IMR-90 (cell line): Measurements from ENCODE around the gene MPC2. TPM values are rescaled to one million over a fixed set of nuclear protein-coding genes. Genes with fewer than 3 reads are reported as not detected.

ENCODE experiments used
- ATAC-seq: fragments of 200-7000 bp; cut with Tn5 transposase; 2 replicates; pipeline ENCODE4 v1.9.1; 2020; ENCODE audit warnings: low read depth, mild to moderate bottlenecking, moderate library complexity
- BruUV-seq: library from RNA; stranded (reverse); fragments of 400-500 nt; replicated peaks from 2 replicates; lab custom pipeline; 2021; lab: Mats Ljungman, UMichigan
- CTCF ChIA-PET: fragments of 300-600 bp; formaldehyde crosslinking; extraction: SDS; loops from one replicate; lab custom pipeline; 2021; ENCODE audit warnings: antibody characterized with exemption; lab: Yijun Ruan, JAX
- POLR2A ChIA-PET: fragments of 300-600 bp; sonication (Branson Sonifier 250); formaldehyde crosslinking; loops from one replicate; lab custom pipeline; 2022; ENCODE audit warnings: antibody characterized with exemption; ENCODE audit not compliant: unreplicated experiment; lab: Charles Lee
- DNase-seq: peaks from one replicate; pipeline ENCODE4 v3.0.0; 2013
- H2AFZ ChIP-seq: replicated peaks from 2 replicates; pipeline ENCODE3; 2013; ENCODE audit warnings: low read length, mild to moderate bottlenecking; ENCODE audit not compliant: poor library complexity
- H2AK5ac ChIP-seq: 2 replicates; pipeline ENCODE4 v1.6.1; 2013; ENCODE audit warnings: low read depth, low read length, inconsistent platforms
- H2AK9ac ChIP-seq: replicated peaks from 2 replicates; pipeline ENCODE3; 2013; ENCODE audit warnings: mild to moderate bottlenecking, low read depth, low read length, moderate library complexity; ENCODE audit not compliant: poor library complexity
- H2BK120ac ChIP-seq: 2 replicates; pipeline ENCODE4 v1.6.1; 2013; ENCODE audit warnings: low read depth, low read length, inconsistent platforms
- H2BK15ac ChIP-seq: 3 replicates; pipeline ENCODE4 v1.6.1; 2013; ENCODE audit warnings: low read depth, low read length, inconsistent platforms
- H2BK20ac ChIP-seq: 2 replicates; pipeline ENCODE4 v1.6.1; 2013; ENCODE audit warnings: low read depth, mild to moderate bottlenecking, inconsistent platforms, low read length, moderate library complexity
- H2BK5ac ChIP-seq: 2 replicates; pipeline ENCODE4 v1.6.1; 2013; ENCODE audit warnings: mild to moderate bottlenecking, low read depth, low read length, inconsistent platforms; ENCODE audit not compliant: poor library complexity, severe bottlenecking
- H3K14ac ChIP-seq: replicated peaks from 2 replicates; pipeline ENCODE4 v1.6.1; 2013; ENCODE audit warnings: low read depth, low read length, inconsistent platforms
- H3K18ac ChIP-seq: 2 replicates; pipeline ENCODE4 v1.6.1; 2013; ENCODE audit warnings: low read depth, low read length, control low read depth
- H3K23ac ChIP-seq: 2 replicates; pipeline ENCODE4 v1.6.1; 2013; ENCODE audit warnings: low read depth, low read length, inconsistent platforms
- H3K27ac ChIP-seq: 2 replicates; pipeline ENCODE4 v1.5.1; 2013; ENCODE audit warnings: mild to moderate bottlenecking, control low read depth, low read length; ENCODE audit not compliant: insufficient read depth
- H3K27me3 ChIP-seq: 2 replicates; pipeline ENCODE4 v1.6.1; 2013; ENCODE audit warnings: low read length; ENCODE audit not compliant: control insufficient read depth, insufficient read depth
- H3K36me3 ChIP-seq: 2 replicates; pipeline ENCODE4 v1.6.1; 2013; ENCODE audit warnings: low read length, mixed read lengths; ENCODE audit not compliant: control insufficient read depth, insufficient read depth
- H3K4ac ChIP-seq: 2 replicates; pipeline ENCODE4 v1.6.1; 2013; ENCODE audit warnings: low read depth, low read length, inconsistent platforms
- H3K4me1 ChIP-seq: 2 replicates; pipeline ENCODE4 v1.6.1; 2013; ENCODE audit warnings: low read length, mixed read lengths; ENCODE audit not compliant: control insufficient read depth, insufficient read depth
- H3K4me2 ChIP-seq: 2 replicates; pipeline ENCODE4 v1.6.1; 2013; ENCODE audit warnings: low read depth, mild to moderate bottlenecking, control low read depth, low read length, moderate library complexity
- H3K4me3 ChIP-seq: 2 replicates; pipeline ENCODE4 v1.5.1; 2013; ENCODE audit warnings: low read depth, mild to moderate bottlenecking, control low read depth, low read length, moderate library complexity; ENCODE audit not compliant: insufficient read depth
- H3K56ac ChIP-seq: 2 replicates; pipeline ENCODE4 v1.6.1; 2013; ENCODE audit warnings: low read length, inconsistent platforms; ENCODE audit not compliant: insufficient read depth; ENCODE audit errors: extremely low read depth
- H3K79me1 ChIP-seq, 2 experiments: 2 replicates each; pipeline ENCODE4 v1.6.1; 2013; ENCODE audit warnings: low read length in 2 of 2, inconsistent platforms in 1 of 2, low read depth in 1 of 2
- H3K9ac ChIP-seq: 2 replicates; pipeline ENCODE4 v1.6.1; 2013; ENCODE audit warnings: low read depth, low read length, control low read depth
- H3K9me1 ChIP-seq: 2 replicates; pipeline ENCODE4 v1.6.1; 2013; ENCODE audit warnings: low read length, inconsistent platforms; ENCODE audit not compliant: insufficient read depth
- H3K9me3 ChIP-seq: 2 replicates; pipeline ENCODE4 v1.6.1; 2013; ENCODE audit warnings: low read length; ENCODE audit not compliant: control insufficient read depth, insufficient read depth
- H4K20me1 ChIP-seq: 2 replicates; pipeline ENCODE4 v1.6.1; 2013; ENCODE audit warnings: low read length, inconsistent platforms; ENCODE audit not compliant: insufficient read depth
- H4K5ac ChIP-seq: 2 replicates; pipeline ENCODE4 v1.6.1; 2013; ENCODE audit warnings: mild to moderate bottlenecking, low read depth, low read length, control low read depth
- H4K8ac ChIP-seq, 2 experiments: 2 replicates each; pipeline ENCODE4 v1.6.1; 2013; ENCODE audit warnings: low read depth in 2 of 2, low read length in 2 of 2, control low read depth in 1 of 2, inconsistent platforms in 1 of 2
- H4K91ac ChIP-seq: 2 replicates; pipeline ENCODE4 v1.6.1; 2013; ENCODE audit warnings: low read depth, low read length, inconsistent platforms; ENCODE audit not compliant: insufficient read depth
- WGBS, 2 experiments: methylation state at CpG; one replicate each; pipeline versions ENCODE4 v1.1.5 to v1.1.7; 2013; ENCODE audit warnings: missing lambda C conversion rate in 2 of 2; ENCODE audit not compliant: insufficient read length in 1 of 2; ENCODE audit errors: extremely low coverage in 2 of 2; 5-methylcytosine and 5-hydroxymethylcytosine counted together
- dilution Hi-C: fragments of 300-500 bp; cut with HindIII; formaldehyde crosslinking; loops from one replicate; pipeline ENCODE4 v1.14.3; 2018; ENCODE audit warnings: low sequenced_read_pairs; ENCODE audit not compliant: unreplicated experiment
- in situ Hi-C: fragments of 300-500 bp; cut with MboI; formaldehyde crosslinking; loops from 3 replicates; pipeline ENCODE4 v1.14.3; 2019; ENCODE audit warnings: low sequenced_read_pairs, inconsistent platforms, mixed read lengths
- intact Hi-C: fragments of 100-400 bp; cut with micrococcal nuclease; formaldehyde crosslinking; loops from 2 replicates; pipeline ENCODE4 v1.10.0; 2022
- polyA plus RNA-seq, 3 experiments: library from polyadenylated mRNA; depleted of rRNA; stranded (reverse); fragments of >200 nt; gene quantifications; 2 replicates each; pipeline ENCODE4 v1.2.3, GENCODE V29; 2012; ENCODE audit warnings: low replicate concordance in 1 of 3
- total RNA-seq: library from RNA; depleted of rRNA; stranded (reverse); fragments of >200 nt; gene quantifications from 2 replicates; pipeline ENCODE4 v1.2.3, GENCODE V29; 2012
- TF ChIP-seq, protein P1 (sequence below): fragments of 150-350 bp; IDR thresholded peaks from 2 replicates; pipeline ENCODE4 v1.6.1; 2017; ENCODE audit warnings: mild to moderate bottlenecking, antibody characterized with exemption, low read length, low read depth

MPC2 gene
- total and polyA plus RNA-seq, 2 of the 4 experiments (the other 2 are of a cell fraction), result 35.0 to 42.9 TPM

DNA sequence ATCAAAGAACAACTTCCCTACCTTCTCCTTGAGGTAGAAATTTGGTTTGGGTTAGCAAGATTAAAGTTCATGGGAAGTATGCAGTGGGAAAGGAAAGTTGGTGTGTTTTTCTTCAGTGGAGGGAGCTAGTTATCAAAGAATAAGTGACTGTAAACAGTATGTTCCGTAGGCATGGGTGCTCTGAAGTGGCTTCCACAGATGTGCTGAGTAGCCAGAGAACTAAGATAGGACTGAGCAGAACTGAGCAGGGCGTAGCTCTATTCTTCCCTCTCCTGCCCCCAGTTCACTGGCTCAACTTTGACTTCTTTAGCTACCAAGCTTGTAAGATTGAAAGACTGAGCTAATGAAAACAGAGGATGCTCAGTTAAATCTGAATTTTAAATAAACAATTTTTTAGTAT, 26.3 kb downstream of the MPC2 start:
- TF ChIP-seq, protein P1, sequence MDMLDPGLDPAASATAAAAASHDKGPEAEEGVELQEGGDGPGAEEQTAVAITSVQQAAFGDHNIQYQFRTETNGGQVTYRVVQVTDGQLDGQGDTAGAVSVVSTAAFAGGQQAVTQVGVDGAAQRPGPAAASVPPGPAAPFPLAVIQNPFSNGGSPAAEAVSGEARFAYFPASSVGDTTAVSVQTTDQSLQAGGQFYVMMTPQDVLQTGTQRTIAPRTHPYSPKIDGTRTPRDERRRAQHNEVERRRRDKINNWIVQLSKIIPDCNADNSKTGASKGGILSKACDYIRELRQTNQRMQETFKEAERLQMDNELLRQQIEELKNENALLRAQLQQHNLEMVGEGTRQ, result no peak
- Histone ChIP-seq H2AK5ac (no peak overlapping the region), H4K5ac (no peak overlapping the region), H3K4me3 (no peak overlapping the region), H2AK9ac (no peak overlapping the region), H2BK20ac (no peak overlapping the region), H3K36me3 (peaks cover 5% of the 10 kb centered on the region), H3K14ac (0 out of 2 replicates have a peak overlapping the region, but pooled peaks have one; percentile 52), H3K56ac (no peak overlapping the region), H2BK15ac (no peak overlapping the region), H3K27ac (no peak overlapping the region), H4K20me1 (no peaks in the 10 kb centered on the region), H2BK5ac (no peak overlapping the region), H3K9me3 (peaks cover 4% of the 10 kb centered on the region; the same call in 1 of the 2 replicates), H3K4me1 (no peaks in the 10 kb centered on the region; the same call in 1 of the 2 replicates), H3K4me2 (no peak overlapping the region), H4K8ac (no peak overlapping the region), H3K27me3 (no peaks in the 10 kb centered on the region), H3K9me1 (0 out of 2 replicates have a peak, but pooled peaks cover 3% of the 10 kb centered on the region), H3K4ac (no peak overlapping the region), H2BK120ac (no peak overlapping the region), H3K9ac (no peak overlapping the region), H2AFZ (no peak overlapping the region), H4K91ac (no peak overlapping the region), H3K23ac (no peak overlapping the region; the same call in 1 of the 2 replicates), H3K79me1 (no peaks in the 10 kb centered on the region), H3K18ac (no peak overlapping the region)
- DNase-seq (no peak), ATAC-seq (no peak)
- CTCF ChIA-PET, result interaction anchor here (1.0 to 1.4 kb wide), 2 partner anchors 33 to 171 kb away, joined by 3 read pairs; no protein-coding TSS in a partner anchor
- POLR2A ChIA-PET, result no interaction called here
- in situ Hi-C loops (no loop called here), dilution Hi-C loops (no loop called here), intact Hi-C loops (loop anchor here (2.0 kb wide), 1 partner anchor 54 kb away; no protein-coding TSS in a partner anchor)
- WGBS, 2 experiments, result no CpG with 5 or more reads among the region's 2 CpGs
- no TSS peak for BruUV-seq
